DND-41 (cell line): ENCODE measurements around the gene STK32B.

Source experiments
- ATAC-seq: fragments of 200-7000 bp; cut with Tn5 transposase; 3 replicates; pipeline ENCODE4 v1.9.1; 2021; ENCODE audit warnings: low read depth; ENCODE audit not compliant: insufficient read depth
- DNase-seq: peaks from one replicate; pipeline ENCODE4 v3.0.0-alpha.2; 2020
- H2AFZ ChIP-seq: 2 replicates; pipeline ENCODE4 v1.6.0; 2012; ENCODE audit warnings: low read depth, low read length
- H3K27ac ChIP-seq: 2 replicates; pipeline ENCODE4 v1.5.1; 2012; ENCODE audit warnings: low read length, inconsistent platforms
- H3K27me3 ChIP-seq: fragments of 200-600 bp; sonication (generic); 2 replicates; pipeline ENCODE4 v1.6.0; 2012; ENCODE audit warnings: low read length, mild to moderate bottlenecking, inconsistent platforms; ENCODE audit not compliant: insufficient read depth, poor library complexity
- H3K36me3 ChIP-seq: 2 replicates; pipeline ENCODE4 v1.5.1; 2012; ENCODE audit warnings: low read length, inconsistent platforms; ENCODE audit not compliant: insufficient read depth
- H3K4me1 ChIP-seq: 2 replicates; pipeline ENCODE4 v1.5.1; 2012; ENCODE audit warnings: mild to moderate bottlenecking, low read length; ENCODE audit not compliant: insufficient read depth
- H3K4me2 ChIP-seq: 2 replicates; pipeline ENCODE4 v1.6.0; 2012; ENCODE audit warnings: mild to moderate bottlenecking, moderate library complexity, low read length, inconsistent platforms; ENCODE audit not compliant: insufficient read depth
- H3K4me3 ChIP-seq, 2 experiments: fragments of 200-600 bp in 1 of 2; shearing (Covaris generic) in 1 of 2; 2 replicates each; pipeline ENCODE4 v1.5.1; 2012 to 2016; ENCODE audit warnings: inconsistent platforms in 2 of 2, low read length in 2 of 2, mild to moderate bottlenecking in 2 of 2, low read depth in 1 of 2, moderate library complexity in 1 of 2
- H3K79me2 ChIP-seq: 2 replicates; pipeline ENCODE4 v1.6.0; 2012; ENCODE audit warnings: low read length, inconsistent platforms; ENCODE audit not compliant: insufficient read depth
- H3K9ac ChIP-seq: 2 replicates; pipeline ENCODE4 v1.6.0; 2012; ENCODE audit warnings: low read depth, mild to moderate bottlenecking, inconsistent platforms, low read length, moderate library complexity
- H3K9me3 ChIP-seq: 2 replicates; pipeline ENCODE4 v1.5.1; 2012; ENCODE audit warnings: low read length, moderate library complexity, mild to moderate bottlenecking, inconsistent platforms; ENCODE audit not compliant: insufficient read depth, severe bottlenecking
- H4K20me1 ChIP-seq: 2 replicates; pipeline ENCODE4 v1.6.0; 2012; ENCODE audit warnings: low read length; ENCODE audit not compliant: insufficient read depth
- CTCF ChIP-seq: IDR thresholded peaks from 2 replicates; pipeline ENCODE4 v1.5.1; 2012; ENCODE audit warnings: borderline replicate concordance, low read length, moderate library complexity, mild to moderate bottlenecking; ENCODE audit not compliant: poor library complexity, severe bottlenecking; ENCODE audit errors: extremely low read depth
- EZH2 ChIP-seq: IDR thresholded peaks from 3 replicates; pipeline ENCODE4 v1.6.1; 2012; ENCODE audit warnings: borderline replicate concordance, low read depth, mild to moderate bottlenecking, moderate library complexity, low read length, inconsistent platforms; ENCODE audit not compliant: severe bottlenecking

The STK32B gene

GRCh38 chr4:5462254-5462835, 411.1 kb downstream of the STK32B start:
- Histone ChIP-seq H3K27ac (no peak overlapping the region), H3K27me3 (no peaks in the 10 kb centered on the region), H3K4me1 (no peaks in the 10 kb centered on the region), H3K9ac (no peak overlapping the region), H4K20me1 (no peaks in the 10 kb centered on the region), H2AFZ (no peak overlapping the region), H3K4me3 (no peak overlapping the region), H3K36me3 (0 out of 2 replicates have a peak, but pooled peaks cover 7% of the 10 kb centered on the region), H3K9me3 (no peaks in the 10 kb centered on the region), H3K79me2 (no peaks in the 10 kb centered on the region), H3K4me2 (no peak overlapping the region)
- TF ChIP-seq CTCF (no peak), EZH2 (no peak)
- DNase-seq = no peak
- ATAC-seq = no peak

- Histone ChIP-seq H3K36me3 (peaks cover 12% of the 10 kb centered on the region; the same call in 1 of the 2 replicates), H3K4me2 (no peak overlapping the region), H3K4me1 (no peaks in the 10 kb centered on the region), H3K9me3 (no peaks in the 10 kb centered on the region), H2AFZ (no peak overlapping the region), H3K27ac (no peak overlapping the region), H4K20me1 (no peaks in the 10 kb centered on the region), H3K9ac (no peak overlapping the region), H3K4me3 (no peak overlapping the region), H3K27me3 (no peaks in the 10 kb centered on the region), H3K79me2 (no peaks in the 10 kb centered on the region)
- ATAC-seq = no peak
- no peak for DNase-seq
- TF ChIP-seq EZH2 (no peak), CTCF (no peak)
Measured at GRCh38 chr4:5462896-5463295, 411.6 kb downstream of the STK32B start.

- Histone ChIP-seq H4K20me1 (no peaks in the 10 kb centered on the region), H3K27ac (no peak overlapping the region), H3K4me3 (no peak overlapping the region), H3K4me1 (no peaks in the 10 kb centered on the region), H3K36me3 (peaks cover 17% of the 10 kb centered on the region; the same call in 1 of the 2 replicates), H2AFZ (no peak overlapping the region), H3K4me2 (no peak overlapping the region), H3K9ac (no peak overlapping the region), H3K79me2 (no peaks in the 10 kb centered on the region), H3K9me3 (no peaks in the 10 kb centered on the region), H3K27me3 (no peaks in the 10 kb centered on the region)
- ATAC-seq = no peak
- TF ChIP-seq CTCF (no peak), EZH2 (no peak)
- no peak for DNase-seq
Measured at GRCh38 chr4:5463361-5463760, 412.1 kb downstream of the STK32B start.
